Sigmoid colon (tissue), 7 donors: Measurements from ENCODE around the gene DND1. TPM values are rescaled to one million over a fixed set of nuclear protein-coding genes. Genes with fewer than 3 reads are reported as not detected.
A peak's percentile ranks its signal among the peaks of the same experiment; 100 is the strongest.
"Not testable (repeated sequence)": the region's sequence is repeated elsewhere in the genome, so short reads cannot be mapped to it uniquely, and the experiment has no call there.

Experiments used
- DNase-seq: peaks from one replicate; pipeline ENCODE4 v3.0.0-alpha.2; 2019
- H3K27ac ChIP-seq, 4 donors: fragments of 200-600 bp; sonication (generic); one replicate each; pipeline ENCODE4 v1.5.1; 2016 to 2019; ENCODE audit warnings: mild to moderate bottlenecking in 1 of 4
- H3K27me3 ChIP-seq, 3 donors: fragments of 200-600 bp; sonication (generic); one replicate each; pipeline ENCODE4 v1.5.1; 2019; ENCODE audit warnings: mild to moderate bottlenecking in 1 of 3
- H3K36me3 ChIP-seq, 4 donors: fragments of 200-600 bp; sonication (generic); one replicate each; pipeline ENCODE4 v1.5.1; 2016 to 2019
- H3K4me1 ChIP-seq, 4 donors: fragments of 200-600 bp; sonication (generic); one replicate each; pipeline ENCODE4 v1.5.1; 2017 to 2019
- H3K4me3 ChIP-seq, 4 donors: fragments of 200-600 bp; sonication (generic); one replicate each; pipeline ENCODE4 v1.5.1; 2017 to 2019; ENCODE audit warnings: mild to moderate bottlenecking in 2 of 4, moderate library complexity in 1 of 4
- H3K9me3 ChIP-seq, 4 donors: fragments of 200-600 bp in 3 of 4; sonication (generic) in 3 of 4; one replicate each; pipeline versions ENCODE4 v1.5.1 to v1.6.1; 2013 to 2019
- CTCF ChIP-seq, 4 experiments: fragments of 450-650 bp in 3 of 4; fragments of 200-600 bp in 1 of 4; IDR thresholded peaks; one replicate each; pipeline ENCODE4 v1.5.1; 2016 to 2019; ENCODE audit warnings: antibody characterized with exemption in 4 of 4, mild to moderate bottlenecking in 3 of 4, moderate library complexity in 2 of 4
- EP300 ChIP-seq, 4 donors: sonication (generic); formaldehyde crosslinking; IDR thresholded peaks; one replicate each; pipeline ENCODE4 v1.6.1; 2017; ENCODE audit warnings: antibody characterized with exemption in 4 of 4
- POLR2A ChIP-seq, 2 donors: fragments of 450-650 bp; IDR thresholded peaks; one replicate each; pipeline ENCODE4 v1.6.1; 2016; ENCODE audit warnings: antibody characterized with exemption in 2 of 2, mild to moderate bottlenecking in 2 of 2, moderate library complexity in 2 of 2
- POLR2AphosphoS5 ChIP-seq, 4 donors: sonication (generic); formaldehyde crosslinking; IDR thresholded peaks; one replicate each; pipeline ENCODE4 v1.6.1; 2017; ENCODE audit warnings: antibody characterized with exemption in 4 of 4
- WGBS, 2 donors: extraction: QIAGEN DNeasy Blood & Tissue Kit; methylation state at CpG; one replicate each; pipeline ENCODE4 v1.1.7; 2013; 5-methylcytosine and 5-hydroxymethylcytosine counted together
- intact Hi-C: fragments of 100-400 bp; cut with DNase I; formaldehyde crosslinking; loops from one replicate; pipeline ENCODE4 v1.15.1; 2023
- polyA plus RNA-seq, 3 donors: library from polyadenylated mRNA; stranded (reverse); fragments of 200-250 nt; gene quantifications; one replicate each; pipeline ENCODE4 v1.2.3, GENCODE V29; 2013
- total RNA-seq, 4 donors: library from RNA; depleted of rRNA; stranded (reverse); fragments of >200 nt; gene quantifications; one replicate each; pipeline ENCODE4 v1.1.0, GENCODE V29; 2016
- donor health status: healthy with polysubstance abuse.
- donor health status: Bipolar disorder and iron deficiency.
- donor health status: healthy.

DND1 gene
- total RNA-seq (under 1 TPM in 2 of 4 donors, not detected in 2; 0.36 to 0.95 TPM), polyA plus RNA-seq (1 to 10 TPM in 1 of 3 donors, under 1 TPM in 2; 0.60 to 2.4 (median 0.69) TPM)

DNA sequence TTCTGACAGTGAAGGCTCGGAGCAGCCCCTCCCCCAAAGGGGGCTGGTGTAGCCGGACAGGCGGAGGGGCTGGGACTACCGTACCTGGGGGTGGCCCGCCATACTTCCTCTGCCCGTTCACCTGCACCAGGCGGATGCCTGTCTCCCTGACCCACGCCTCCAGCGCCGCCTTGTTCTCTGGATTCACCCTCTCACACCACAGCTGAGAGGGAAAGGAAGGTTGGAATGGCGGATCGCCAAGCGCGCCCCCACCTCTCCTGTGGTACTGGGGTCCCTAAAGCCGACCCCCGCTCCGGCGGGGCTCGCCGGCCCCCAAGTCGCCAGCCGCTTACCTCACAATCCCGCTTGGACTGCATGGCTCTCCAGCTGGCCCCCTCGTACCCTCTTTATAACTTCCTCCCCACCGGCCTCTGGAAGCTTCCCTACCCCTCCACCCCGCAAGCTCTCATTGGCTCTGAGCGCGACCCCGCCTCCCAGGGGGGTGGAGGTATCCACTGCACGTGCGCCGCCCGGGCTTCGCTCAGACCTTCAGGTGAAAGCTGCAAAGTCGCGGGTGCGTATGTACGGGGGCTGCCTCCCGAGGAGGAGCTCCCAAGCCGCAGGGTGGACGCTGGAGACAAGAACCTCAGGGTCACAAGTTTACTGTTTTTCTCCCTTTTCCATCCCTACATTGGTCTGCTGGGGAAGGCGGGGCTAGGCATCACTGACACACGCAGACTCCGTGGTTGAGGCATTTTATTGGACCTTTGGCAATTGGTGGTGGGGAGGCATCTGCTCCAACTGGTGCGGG lies at the start of gene DND1:
Gene DND1 (minus strand): TSS at position 390 of the 790 bp plus-strand sequence. CDS start 34 bp downstream, at position 356.
- WGBS, 2 donors, result 93 to 94% methylated on average over 45 of the region's 45 CpGs
- peak within 1 kb of the TSS in 3 of 4 donors; percentile 19 to 22 (median 20) for H3K4me3 ChIP-seq
- TF ChIP-seq POLR2AphosphoS5 (IDR thresholded peaks at IDR 0.05) (no peak), CTCF (IDR thresholded peaks at IDR 0.05) (no peak)
- no peaks in the 10 kb centered on the region for H3K9me3 ChIP-seq
- H3K27me3 ChIP-seq, result no peaks in the 10 kb centered on the region
- DNase-seq, result no peak
- no peak within 1 kb of the TSS for H3K27ac ChIP-seq
- intact Hi-C loops, result no loop called here
- peaks cover 0 to 7% (median 2%) of the 10 kb centered on the region in 4 donors for H3K4me1 ChIP-seq
- peaks cover 32 to 81% (median 49%) of the 10 kb centered on the region in 4 donors for H3K36me3 ChIP-seq

DNA sequence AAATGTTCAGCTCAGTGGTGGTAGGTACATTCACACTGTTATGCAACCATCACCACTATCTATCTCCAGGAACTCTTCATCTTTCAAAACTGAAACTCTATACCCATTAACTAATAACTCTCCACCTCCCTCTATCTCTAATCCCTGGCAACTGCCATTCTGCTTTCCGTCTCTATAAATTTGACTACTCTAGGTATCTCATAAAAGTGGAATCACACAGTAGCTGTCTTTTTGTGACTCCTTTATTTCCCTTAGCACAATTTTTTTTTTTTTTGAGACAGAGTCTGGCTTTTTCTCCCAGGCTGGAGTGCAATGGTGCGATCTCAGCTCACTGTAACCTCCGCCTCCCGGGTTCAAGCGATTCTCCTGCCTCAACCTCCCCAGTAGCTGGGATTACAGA lies 48.0 kb upstream of the DND1 start:
- H3K4me3 ChIP-seq, H3K9me3 ChIP-seq, DNase-seq, H3K36me3 ChIP-seq, H3K27ac ChIP-seq, H3K4me1 ChIP-seq, H3K27me3 ChIP-seq, intact Hi-C loops: not testable (repeated sequence)
- WGBS, 2 donors, result 78 to 84% methylated on average over 5 of the region's 5 CpGs

DNA sequence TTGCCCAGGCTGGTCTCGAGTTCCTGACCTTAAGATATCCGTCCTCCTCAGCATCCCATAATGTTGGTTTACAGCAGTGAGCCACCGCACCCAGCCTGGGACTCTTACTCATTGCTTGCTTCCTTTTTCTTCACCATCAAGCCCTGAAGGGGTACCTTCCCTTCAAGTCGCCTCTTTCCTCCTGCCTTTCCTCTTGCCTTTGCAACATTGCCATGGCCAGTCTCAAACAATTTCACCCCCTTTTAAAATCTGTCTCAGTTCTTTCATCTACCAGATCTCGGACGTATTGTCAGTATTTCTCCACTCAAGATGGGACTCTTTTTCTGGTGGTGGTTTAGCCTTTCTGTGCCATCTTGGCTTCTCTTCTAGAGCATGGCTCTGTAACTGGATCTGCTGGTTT lies 47.4 kb upstream of the DND1 start:
- 34 to 48% methylated on average over 6 of the region's 6 CpGs for WGBS, 2 donors
- H3K36me3 ChIP-seq, H3K27ac ChIP-seq, H3K4me1 ChIP-seq, H3K27me3 ChIP-seq, DNase-seq, H3K4me3 ChIP-seq, H3K9me3 ChIP-seq, intact Hi-C loops: not testable (repeated sequence)

DNA sequence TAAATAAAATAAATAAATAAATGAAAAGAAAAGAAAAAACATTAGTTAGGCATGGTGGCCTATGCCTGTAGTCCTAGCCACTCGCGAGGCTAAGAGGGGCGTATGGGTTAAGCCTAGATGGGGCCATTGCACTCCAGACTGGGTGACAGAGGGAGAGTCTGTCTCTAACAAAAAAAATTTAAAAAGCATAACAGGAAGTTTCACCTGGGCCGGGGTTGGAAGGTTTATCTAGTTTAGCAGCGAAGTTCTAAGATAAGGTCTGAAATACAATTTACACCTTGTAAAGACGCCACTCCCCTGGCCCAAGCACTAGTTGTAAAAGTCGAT lies 44.9 kb upstream of the DND1 start:
- Histone ChIP-seq H3K9me3 (no peaks in the 10 kb centered on the region), H3K27me3 (no peaks in the 10 kb centered on the region), H3K4me1 (no peaks in the 10 kb centered on the region), H3K27ac (no peak overlapping the region), H3K4me3 (no peak overlapping the region), H3K36me3 (no peaks in the 10 kb centered on the region)
- WGBS, 2 donors, result 21 to 69% methylated on average over 7 of the region's 7 CpGs
- intact Hi-C loops, result no loop called here
- no peak for TF ChIP-seq POLR2A (IDR thresholded peaks at IDR 0.05)
- no peak for TF ChIP-seq POLR2AphosphoS5 (IDR thresholded peaks at IDR 0.05)
- no peak for TF ChIP-seq EP300 (IDR thresholded peaks at IDR 0.05)
- no peak for TF ChIP-seq CTCF (IDR thresholded peaks at IDR 0.05)
- DNase-seq, result no peak

DNA sequence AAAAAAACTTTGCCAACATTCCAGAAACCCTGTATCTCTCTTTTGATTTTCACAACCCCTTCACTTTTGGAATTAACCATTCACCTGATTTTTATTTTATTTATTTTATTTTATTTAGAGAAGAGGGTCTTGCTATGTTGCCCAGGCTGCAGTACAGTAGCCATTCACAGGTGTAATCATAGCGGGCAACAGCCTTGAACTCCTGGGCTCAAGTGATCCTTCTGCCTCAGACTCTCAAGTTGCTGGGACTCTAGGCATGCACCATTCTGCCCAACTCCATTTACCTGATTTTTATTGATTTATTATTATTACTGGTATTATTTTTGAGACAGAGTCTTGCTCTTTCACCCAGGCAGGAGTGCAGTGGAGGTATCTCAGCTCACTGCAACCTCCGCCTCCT lies 42.9 kb upstream of the DND1 start:
- WGBS, 2 donors, result 94 to 99% methylated on average over 2 of the region's 2 CpGs
- H3K36me3 ChIP-seq, intact Hi-C loops: not testable (repeated sequence)

GRCh38 chr5:140713562-140714094 lies 40.3 kb upstream of the DND1 start:
- Histone ChIP-seq H3K27me3 (no peaks in the 10 kb centered on the region), H3K27ac (no peak overlapping the region), H3K9me3 (no peaks in the 10 kb centered on the region), H3K4me3 (no peak overlapping the region), H3K4me1 (peaks cover 0 to 12% (median 0%) of the 10 kb centered on the region in 4 donors), H3K36me3 (no peaks in the 10 kb centered on the region)
- TF ChIP-seq POLR2A (IDR thresholded peaks at IDR 0.05) (no peak), EP300 (IDR thresholded peaks at IDR 0.05) (no peak), CTCF (IDR thresholded peaks at IDR 0.05) (no peak), POLR2AphosphoS5 (IDR thresholded peaks at IDR 0.05) (no peak)
- DNase-seq, result no peak
- intact Hi-C loops, result no loop called here
- WGBS, 2 donors, result 94 to 95% methylated on average over 1 of the region's 1 CpG

More for the DNA sequence above, 42.9 kb upstream of the DND1 start:
- DNase-seq, H3K4me3 ChIP-seq, H3K27me3 ChIP-seq, H3K9me3 ChIP-seq, H3K27ac ChIP-seq, H3K4me1 ChIP-seq: not testable (repeated sequence)
